GM21390 (cell line): Measurements from ENCODE around the gene RABGAP1L.

ENCODE experiments used
- ATAC-seq: cut with Tn5 transposase; IDR thresholded peaks from one replicate; pipeline ENCODE4 v1.9.1; 2021; ENCODE audit not compliant: unreplicated experiment

RABGAP1L gene

GRCh38 chr1:174911606-174912005 is 752.3 kb downstream of the RABGAP1L start:
- no peak for ATAC-seq

- no peak for ATAC-seq
Observed at GRCh38 chr1:174912264-174912663, 752.9 kb downstream of the RABGAP1L start.

- ATAC-seq, result no peak
Observed at GRCh38 chr1:174913225-174913903, 754.0 kb downstream of the RABGAP1L start.

- no peak for ATAC-seq
Observed at GRCh38 chr1:174914991-174915390, 755.7 kb downstream of the RABGAP1L start.

GRCh38 chr1:174916846-174917245 is 757.5 kb downstream of the RABGAP1L start:
- no peak for ATAC-seq

- no peak for ATAC-seq
Observed at GRCh38 chr1:174920093-174920492, 760.8 kb downstream of the RABGAP1L start.

- ATAC-seq, result no peak
Observed at GRCh38 chr1:174922121-174922520, 762.8 kb downstream of the RABGAP1L start.

- ATAC-seq, result no peak
Observed at GRCh38 chr1:174923820-174924219, 764.5 kb downstream of the RABGAP1L start.

GRCh38 chr1:174928541-174928940 is 769.2 kb downstream of the RABGAP1L start:
- ATAC-seq, result no peak

GRCh38 chr1:174931214-174931613 is 771.9 kb downstream of the RABGAP1L start:
- no peak for ATAC-seq

GRCh38 chr1:174932587-174932986 is 773.3 kb downstream of the RABGAP1L start:
- no peak for ATAC-seq

- ATAC-seq, result no peak
Observed at GRCh38 chr1:174935961-174936727, 776.8 kb downstream of the RABGAP1L start.

GRCh38 chr1:174938281-174939007 is 779.1 kb downstream of the RABGAP1L start:
- ATAC-seq, result no peak

- no peak for ATAC-seq
Observed at GRCh38 chr1:174939775-174940545, 780.6 kb downstream of the RABGAP1L start.

GRCh38 chr1:174940646-174941175 is 781.4 kb downstream of the RABGAP1L start:
- ATAC-seq, result no peak

- ATAC-seq, result no peak
Observed at GRCh38 chr1:174942547-174943255, 783.4 kb downstream of the RABGAP1L start.

- no peak for ATAC-seq
Observed at GRCh38 chr1:174946031-174946430, 786.7 kb downstream of the RABGAP1L start.

GRCh38 chr1:174949061-174949460 is 789.7 kb downstream of the RABGAP1L start:
- ATAC-seq, result no peak

- ATAC-seq, result no peak
Observed at GRCh38 chr1:174949645-174950044, 790.3 kb downstream of the RABGAP1L start.
